ENCODE results near the gene NEUROD2. TPM values are rescaled to one million over a fixed set of nuclear protein-coding genes. Genes with fewer than 3 reads are reported as not detected.

NEUROD2 gene
- total and polyA plus RNA-seq, 5 donors from 2014 or later = not detected

- no peak overlapping the region for H3K27ac Mint-ChIP-seq
Observed at GRCh38 chr17:39573447-39574298, 34.0 kb downstream of the NEUROD2 start.

GRCh38 chr17:39572121-39572520, 35.6 kb downstream of the NEUROD2 start:
- ATAC-seq (ENCODE audit: low read depth in 2 of 2) = no peak
- H3K36me3 Mint-ChIP-seq = peaks cover 42% of the 10 kb centered on the region
- Histone ChIP-seq H3K36me3 (ENCODE audit: control insufficient read depth, insufficient read depth, low read length) (peaks cover 28% of the 10 kb centered on the region), H3K27ac (ENCODE audit: insufficient read depth, low read length, poor library complexity, severe bottlenecking) (no peak overlapping the region), H3K27me3 (ENCODE audit: control insufficient read depth, insufficient read depth, low read length) (no peaks in the 10 kb centered on the region), H3K4me3 (ENCODE audit: low read depth, low read length) (no peak overlapping the region), H3K9me3 (ENCODE audit: control insufficient read depth in 2 of 2, low read length in 2 of 2) (peaks cover 0 to 6% of the 10 kb centered on the region in 2 experiments), H3K4me1 (ENCODE audit: control insufficient read depth, insufficient read depth, low read length, poor library complexity, severe bottlenecking) (no peaks in the 10 kb centered on the region)
- H3K9me3 Mint-ChIP-seq = peaks cover 0 to 15% (median 7%) of the 10 kb centered on the region in 7 donors
- H3K27me3 Mint-ChIP-seq = peaks cover 12% of the 10 kb centered on the region
- peaks cover 0 to 8% (median 5%) of the 10 kb centered on the region in 4 donors for H3K4me1 Mint-ChIP-seq
- no peak for DNase-seq
- no peak overlapping the region for H3K4me3 Mint-ChIP-seq
- no peak overlapping the region for H3K27ac Mint-ChIP-seq

More at GRCh38 chr17:39573447-39574298, 34.0 kb downstream of the NEUROD2 start:
- H3K4me3 ChIP-seq (ENCODE audit: low read depth, low read length) = no peak overlapping the region
- no peaks in the 10 kb centered on the region for H3K4me1 ChIP-seq (ENCODE audit: control insufficient read depth, insufficient read depth, low read length, poor library complexity, severe bottlenecking)
- ATAC-seq (ENCODE audit: low read depth in 2 of 2) = peak; percentile 52 to 53
- H3K27me3 Mint-ChIP-seq = peaks cover 12% of the 10 kb centered on the region
- no peaks in the 10 kb centered on the region for H3K27me3 ChIP-seq (ENCODE audit: control insufficient read depth, insufficient read depth, low read length)
- H3K36me3 Mint-ChIP-seq = peaks cover 28% of the 10 kb centered on the region
- H3K27ac ChIP-seq (ENCODE audit: insufficient read depth, low read length, poor library complexity, severe bottlenecking) = no peak overlapping the region
- H3K4me3 Mint-ChIP-seq = peak overlapping the region in 3 of 4 donors; percentile 40 to 89 (median 77)
- H3K36me3 ChIP-seq (ENCODE audit: control insufficient read depth, insufficient read depth, low read length) = peaks cover 19% of the 10 kb centered on the region
- peaks cover 0 to 15% (median 7%) of the 10 kb centered on the region in 7 donors for H3K9me3 Mint-ChIP-seq
- peaks cover 0 to 8% (median 5%) of the 10 kb centered on the region in 4 donors for H3K4me1 Mint-ChIP-seq
- H3K9me3 ChIP-seq (ENCODE audit: control insufficient read depth in 2 of 2, low read length in 2 of 2) = peaks cover 0 to 6% of the 10 kb centered on the region in 2 experiments
- peak in 1 of 3 donors; percentile 58 for DNase-seq

- Mint-ChIP-seq H3K36me3 (peaks cover 63% of the 10 kb centered on the region), H3K4me3 (no peak overlapping the region), H3K27ac (no peak overlapping the region), H3K4me1 (peaks cover 0 to 6% (median 1%) of the 10 kb centered on the region in 4 donors), H3K27me3 (peaks cover 5% of the 10 kb centered on the region), H3K9me3 (peaks cover 0 to 15% (median 7%) of the 10 kb centered on the region in 7 donors)
- Histone ChIP-seq H3K36me3 (ENCODE audit: control insufficient read depth, insufficient read depth, low read length) (peaks cover 49% of the 10 kb centered on the region), H3K27me3 (ENCODE audit: control insufficient read depth, insufficient read depth, low read length) (no peaks in the 10 kb centered on the region), H3K4me3 (ENCODE audit: low read depth, low read length) (no peak overlapping the region), H3K9me3 (ENCODE audit: control insufficient read depth in 2 of 2, low read length in 2 of 2) (peaks cover 0 to 6% of the 10 kb centered on the region in 2 experiments), H3K27ac (ENCODE audit: insufficient read depth, low read length, poor library complexity, severe bottlenecking) (no peak overlapping the region), H3K4me1 (ENCODE audit: control insufficient read depth, insufficient read depth, low read length, poor library complexity, severe bottlenecking) (no peaks in the 10 kb centered on the region)
- DNase-seq (no peak), ATAC-seq (ENCODE audit: low read depth in 2 of 2) (no peak)
Observed at GRCh38 chr17:39569126-39569525, 38.6 kb downstream of the NEUROD2 start.

GRCh38 chr17:39568702-39569101, 39.0 kb downstream of the NEUROD2 start:
- DNase-seq (no peak), ATAC-seq (ENCODE audit: low read depth in 2 of 2) (no peak)
- no peaks in the 10 kb centered on the region for H3K4me1 ChIP-seq (ENCODE audit: control insufficient read depth, insufficient read depth, low read length, poor library complexity, severe bottlenecking)
- H3K27ac ChIP-seq (ENCODE audit: insufficient read depth, low read length, poor library complexity, severe bottlenecking) = no peak overlapping the region
- Mint-ChIP-seq H3K27ac (no peak overlapping the region), H3K27me3 (peaks cover under 1% of the 10 kb centered on the region), H3K36me3 (peaks cover 67% of the 10 kb centered on the region), H3K4me1 (peaks cover 0 to 3% (median 0%) of the 10 kb centered on the region in 4 donors), H3K9me3 (peaks cover 0 to 15% (median 7%) of the 10 kb centered on the region in 7 donors), H3K4me3 (no peak overlapping the region)
- H3K27me3 ChIP-seq (ENCODE audit: control insufficient read depth, insufficient read depth, low read length) = no peaks in the 10 kb centered on the region
- peaks cover 49% of the 10 kb centered on the region for H3K36me3 ChIP-seq (ENCODE audit: control insufficient read depth, insufficient read depth, low read length)
- peaks cover 0 to 6% of the 10 kb centered on the region in 2 experiments for H3K9me3 ChIP-seq (ENCODE audit: control insufficient read depth in 2 of 2, low read length in 2 of 2)
- no peak overlapping the region for H3K4me3 ChIP-seq (ENCODE audit: low read depth, low read length)

- Mint-ChIP-seq H3K27ac (no peak overlapping the region), H3K9me3 (peaks cover 0 to 11% (median 5%) of the 10 kb centered on the region in 7 donors), H3K4me1 (peaks cover 0 to 4% (median 0%) of the 10 kb centered on the region in 4 donors), H3K36me3 (peaks cover 71% of the 10 kb centered on the region), H3K4me3 (no peak overlapping the region), H3K27me3 (no peaks in the 10 kb centered on the region)
- DNase-seq = no peak
- Histone ChIP-seq H3K4me1 (ENCODE audit: control insufficient read depth, insufficient read depth, low read length, poor library complexity, severe bottlenecking) (no peaks in the 10 kb centered on the region), H3K9me3 (ENCODE audit: control insufficient read depth in 2 of 2, low read length in 2 of 2) (peaks cover 0 to 4% of the 10 kb centered on the region in 2 experiments), H3K36me3 (ENCODE audit: control insufficient read depth, insufficient read depth, low read length) (peaks cover 48% of the 10 kb centered on the region), H3K27me3 (ENCODE audit: control insufficient read depth, insufficient read depth, low read length) (no peaks in the 10 kb centered on the region), H3K4me3 (ENCODE audit: low read depth, low read length) (no peak overlapping the region), H3K27ac (ENCODE audit: insufficient read depth, low read length, poor library complexity, severe bottlenecking) (no peak overlapping the region)
- ATAC-seq (ENCODE audit: low read depth in 2 of 2) = no peak
Observed at GRCh38 chr17:39566094-39566850, 41.4 kb downstream of the NEUROD2 start.

- peaks cover 0 to 3% (median 0%) of the 10 kb centered on the region in 7 donors for H3K9me3 Mint-ChIP-seq
- H3K36me3 Mint-ChIP-seq = peaks cover 61% of the 10 kb centered on the region
- peak overlapping the region in 1 of 4 donors; percentile 38 for H3K4me3 Mint-ChIP-seq
- DNase-seq = no peak
- H3K27ac Mint-ChIP-seq = no peak overlapping the region
- Histone ChIP-seq H3K27ac (ENCODE audit: insufficient read depth, low read length, poor library complexity, severe bottlenecking) (no peak overlapping the region), H3K4me1 (ENCODE audit: control insufficient read depth, insufficient read depth, low read length, poor library complexity, severe bottlenecking) (no peaks in the 10 kb centered on the region), H3K27me3 (ENCODE audit: control insufficient read depth, insufficient read depth, low read length) (no peaks in the 10 kb centered on the region), H3K4me3 (ENCODE audit: low read depth, low read length) (no peak overlapping the region), H3K36me3 (ENCODE audit: control insufficient read depth, insufficient read depth, low read length) (peaks cover 46% of the 10 kb centered on the region), H3K9me3 (ENCODE audit: control insufficient read depth in 2 of 2, low read length in 2 of 2) (no peaks in the 10 kb centered on the region)
- H3K4me1 Mint-ChIP-seq = peaks cover 0 to 4% (median 0%) of the 10 kb centered on the region in 4 donors
- ATAC-seq (ENCODE audit: low read depth in 2 of 2) = no peak
- no peaks in the 10 kb centered on the region for H3K27me3 Mint-ChIP-seq
Observed at GRCh38 chr17:39564211-39564848, 43.4 kb downstream of the NEUROD2 start.

- no peak overlapping the region for H3K27ac ChIP-seq (ENCODE audit: insufficient read depth, low read length, poor library complexity, severe bottlenecking)
- H3K4me3 ChIP-seq (ENCODE audit: low read depth, low read length) = no peak overlapping the region
- DNase-seq = no peak
- no peaks in the 10 kb centered on the region for H3K27me3 ChIP-seq (ENCODE audit: control insufficient read depth, insufficient read depth, low read length)
- H3K36me3 ChIP-seq (ENCODE audit: control insufficient read depth, insufficient read depth, low read length) = peaks cover 38% of the 10 kb centered on the region
- H3K9me3 Mint-ChIP-seq = peaks cover 0 to 2% (median 0%) of the 10 kb centered on the region in 7 donors
- H3K27me3 Mint-ChIP-seq = no peaks in the 10 kb centered on the region
- peaks cover 58% of the 10 kb centered on the region for H3K36me3 Mint-ChIP-seq
- ATAC-seq (ENCODE audit: low read depth in 2 of 2) = no peak
- H3K27ac Mint-ChIP-seq = peak overlapping the region in 1 of 3 donors; percentile 55
- peaks cover 0 to 4% (median 0%) of the 10 kb centered on the region in 4 donors for H3K4me1 Mint-ChIP-seq
- H3K9me3 ChIP-seq (ENCODE audit: control insufficient read depth in 2 of 2, low read length in 2 of 2) = no peaks in the 10 kb centered on the region
- no peaks in the 10 kb centered on the region for H3K4me1 ChIP-seq (ENCODE audit: control insufficient read depth, insufficient read depth, low read length, poor library complexity, severe bottlenecking)
- H3K4me3 Mint-ChIP-seq = no peak overlapping the region
Observed at GRCh38 chr17:39563476-39563875, 44.2 kb downstream of the NEUROD2 start.

Data from CD4-positive, CD25-positive, alpha-beta regulatory T cell (primary cell).